Hair follicular keratinocyte (primary cell): Measurements from ENCODE around the gene FAAP20. TPM values are rescaled to one million over a fixed set of nuclear protein-coding genes. Genes with fewer than 3 reads are reported as not detected.

Source experiments
- total RNA-seq: library from RNA; depleted of rRNA; stranded (reverse); fragments of >200 nt; gene quantifications from 2 replicates; pipeline ENCODE4 v1.2.3, GENCODE V29; 2015

The FAAP20 gene, protein sequence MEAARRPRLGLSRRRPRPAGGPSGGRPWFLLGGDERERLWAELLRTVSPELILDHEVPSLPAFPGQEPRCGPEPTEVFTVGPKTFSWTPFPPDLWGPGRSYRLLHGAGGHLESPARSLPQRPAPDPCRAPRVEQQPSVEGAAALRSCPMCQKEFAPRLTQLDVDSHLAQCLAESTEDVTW
- total RNA-seq = 31.6 and 35.1 TPM in 2 replicates

DNA sequence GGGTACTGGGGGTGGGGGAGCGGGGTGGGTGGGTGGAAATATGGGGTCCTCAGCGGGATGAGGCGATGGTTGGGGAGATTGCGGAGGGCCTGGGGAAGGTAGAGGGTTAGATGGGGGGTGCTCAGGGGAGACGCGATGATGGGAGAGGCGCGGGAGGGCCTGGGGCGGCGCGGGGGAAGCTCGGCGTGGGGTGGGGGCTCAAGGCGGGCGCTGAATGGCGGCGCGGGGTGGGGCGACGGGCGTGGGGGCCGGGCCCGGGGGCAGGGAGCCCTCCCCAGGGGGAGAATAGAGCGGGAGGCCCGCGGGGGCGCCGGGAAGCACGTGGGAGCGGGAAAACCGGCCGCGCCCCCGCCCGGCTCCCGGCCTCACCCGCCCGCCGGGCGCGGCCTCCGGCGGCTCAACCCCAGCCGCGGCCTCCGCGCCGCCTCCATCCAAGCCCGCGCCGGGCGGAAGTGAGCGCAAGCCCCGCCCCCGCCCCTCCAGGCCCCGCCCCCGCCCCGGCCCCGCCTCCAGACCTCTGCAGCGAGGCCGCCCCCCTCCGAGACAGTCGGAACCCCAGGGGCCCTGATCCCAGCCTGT, at the start of gene FAAP20:
Gene FAAP20 (minus strand): TSS at position 454 of the 579 bp plus-strand sequence. CDS start 23 bp downstream, at position 431.

DNA sequence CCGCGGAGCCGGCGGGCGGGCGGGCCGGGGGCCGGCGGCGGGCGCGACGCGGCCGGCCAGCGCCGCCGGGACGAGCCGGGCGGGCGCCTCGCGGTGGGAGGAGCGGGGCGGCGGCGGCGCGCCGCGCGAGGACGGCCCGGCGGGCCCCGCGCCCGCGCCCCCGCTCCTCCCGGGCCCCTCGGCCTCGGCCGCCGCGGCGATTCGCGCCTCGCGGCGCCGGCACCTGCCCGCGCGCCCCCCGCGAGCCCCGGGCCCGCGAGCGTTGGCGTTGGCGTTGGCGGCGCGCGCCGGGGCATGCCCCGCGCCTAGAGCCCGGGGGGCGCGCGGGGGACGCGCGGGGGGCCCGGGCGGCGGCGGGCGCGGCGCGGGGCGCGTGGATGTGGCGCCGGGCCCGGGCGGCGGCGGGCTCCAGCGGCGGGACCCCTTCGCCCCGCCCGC, 33.6 kb upstream of the FAAP20 start, which contains the start of gene SKI:
Gene SKI (plus strand): TSS at position 163 of the 438 bp plus-strand sequence. CDS start 448 bp downstream, outside the sequence.

Other genes with a start within 250 kb of the FAAP20 start
- not detected in 2 replicates for gene CFAP74, start 191.0 kb downstream of the FAAP20 start, total RNA-seq
- not detected in 2 replicates for gene GABRD, start 175.4 kb downstream of the FAAP20 start, total RNA-seq
- 29.0 and 43.6 TPM in 2 replicates for gene PRKCZ, start 144.4 kb downstream of the FAAP20 start, total RNA-seq
- 16.0 and 17.0 TPM in 2 replicates for gene SKI, start 33.5 kb upstream of the FAAP20 start, total RNA-seq
- 1.6 and 5.8 TPM in 2 replicates for gene MORN1, start 196.8 kb upstream of the FAAP20 start, total RNA-seq
- 94.2 and 123 TPM in 2 replicates for gene RER1, start 197.1 kb upstream of the FAAP20 start, total RNA-seq
- 40.7 and 42.5 TPM in 2 replicates for gene PEX10, start 217.8 kb upstream of the FAAP20 start, total RNA-seq